Epidermal melanocyte (primary cell): ENCODE results near the gene OPCML.

Experiments
- DNase-seq: peaks from one replicate; pipeline ENCODE4 v3.0.0; 2011; ENCODE audit warnings: low spot score; ENCODE audit not compliant: insufficient read length

OPCML gene

GRCh38 chr11:133136376-133136775 lies 395.9 kb downstream of the OPCML start:
- DNase-seq: no peak

DNA sequence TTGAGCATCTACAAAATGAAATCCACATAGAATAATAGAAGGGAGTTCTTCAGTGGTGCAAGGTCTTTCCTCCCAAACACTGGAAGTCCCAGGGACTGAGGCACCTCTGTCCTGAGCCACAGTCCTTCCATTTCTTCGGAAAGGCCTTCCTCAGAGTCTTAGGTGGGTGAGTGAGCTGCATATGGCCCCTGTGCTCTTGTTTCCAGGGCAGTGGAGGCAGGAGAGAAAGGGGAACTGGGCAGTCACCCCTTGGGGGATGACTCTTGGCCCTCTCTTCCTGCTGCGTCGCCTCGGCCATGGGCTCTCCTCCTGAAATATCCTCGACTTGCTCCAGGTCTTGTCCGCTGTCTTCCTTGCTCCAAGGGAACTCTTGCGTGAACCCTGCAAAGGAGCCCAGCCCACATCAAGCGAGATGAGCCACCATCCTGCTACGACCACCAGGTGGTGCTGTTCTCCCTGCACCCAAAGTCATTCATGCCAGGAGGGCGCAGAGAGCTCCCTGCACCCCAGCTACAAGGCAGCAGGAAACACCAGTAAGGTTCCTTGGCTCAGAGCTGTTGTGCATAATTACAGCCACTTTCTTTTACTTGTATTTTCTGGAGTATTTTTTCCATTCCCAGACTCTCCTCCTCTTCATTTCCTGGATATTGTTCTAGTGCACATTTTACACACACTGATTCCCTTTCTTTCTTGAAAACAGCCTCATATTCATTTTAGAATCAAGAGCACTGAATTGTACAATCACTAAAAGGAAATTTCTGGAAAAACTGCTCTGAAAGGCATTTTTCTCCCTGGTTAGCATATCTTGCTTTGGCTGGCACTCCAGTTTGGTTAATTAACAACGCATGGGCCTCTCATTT lies 397.8 kb downstream of the OPCML start:
- no peak for DNase-seq

- no peak for DNase-seq
Observed at GRCh38 chr11:133133606-133134005, 398.7 kb downstream of the OPCML start.

- DNase-seq: no peak
Observed at GRCh38 chr11:133133050-133133449, 399.3 kb downstream of the OPCML start.

DNA sequence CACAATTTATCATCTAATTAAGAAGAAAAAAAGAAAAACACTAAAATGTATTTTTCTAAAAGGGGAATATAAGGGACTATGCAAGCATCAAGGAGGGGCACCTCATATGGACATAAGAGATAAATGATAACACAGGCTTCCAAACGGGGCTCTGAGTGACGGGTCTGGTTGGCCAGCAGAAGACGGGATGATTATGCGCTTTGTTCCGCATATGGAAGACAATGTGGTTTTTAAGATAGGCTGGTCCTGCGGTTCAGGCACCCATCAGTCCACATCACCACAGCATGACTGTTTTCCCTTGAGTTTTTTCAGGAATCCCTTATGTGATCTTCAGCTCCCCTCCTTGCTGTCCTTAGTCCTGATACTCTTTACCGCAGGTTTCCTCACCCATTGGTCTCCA lies 404.6 kb downstream of the OPCML start:
- DNase-seq: no peak

GRCh38 chr11:133123796-133124195 lies 408.5 kb downstream of the OPCML start:
- no peak for DNase-seq

- DNase-seq: no peak
Observed at GRCh38 chr11:133123366-133123765, 408.9 kb downstream of the OPCML start.

- DNase-seq: no peak
Observed at GRCh38 chr11:133122256-133122655, 410.0 kb downstream of the OPCML start.

DNA sequence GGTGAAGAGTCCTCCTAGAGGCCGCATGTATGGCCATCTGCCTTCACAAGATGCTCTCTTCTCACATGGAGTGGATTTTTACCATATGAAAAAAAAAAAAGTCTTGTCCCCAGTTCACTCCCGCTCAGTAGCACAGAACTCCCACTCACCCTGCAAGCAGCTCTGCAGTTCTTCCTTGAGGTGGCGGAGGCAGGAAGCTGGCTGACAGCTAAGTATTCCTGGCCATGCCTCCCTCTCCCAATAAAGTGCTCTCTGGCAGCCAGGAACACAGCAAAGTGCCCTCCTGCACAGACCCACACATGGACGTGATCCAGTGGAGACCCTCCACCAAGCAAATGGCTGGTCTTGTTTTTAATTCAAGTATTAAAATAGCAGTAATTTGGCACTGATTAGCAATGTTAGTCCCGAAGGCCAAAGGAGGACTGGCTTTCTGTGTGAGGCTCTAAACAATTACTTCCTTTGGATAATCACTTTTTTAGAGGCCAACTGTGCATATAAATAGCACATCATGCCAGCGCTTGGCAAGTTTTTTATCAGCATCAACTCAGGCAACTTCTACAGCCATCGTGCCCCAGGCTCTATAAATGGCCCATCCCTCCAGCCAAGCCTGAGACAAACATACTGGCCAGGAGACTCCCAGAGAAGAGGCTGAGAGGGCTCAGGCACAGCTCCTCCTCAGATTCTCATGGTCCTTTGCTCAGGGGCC lies 413.6 kb downstream of the OPCML start:
- no peak for DNase-seq

- no peak for DNase-seq
Observed at GRCh38 chr11:133115099-133115498, 417.2 kb downstream of the OPCML start.

- no peak for DNase-seq
Observed at GRCh38 chr11:133107763-133108162, 424.5 kb downstream of the OPCML start.

GRCh38 chr11:133107136-133107535 lies 425.2 kb downstream of the OPCML start:
- no peak for DNase-seq

GRCh38 chr11:133106417-133106816 lies 425.9 kb downstream of the OPCML start:
- no peak for DNase-seq

GRCh38 chr11:133104009-133104744 lies 428.1 kb downstream of the OPCML start:
- DNase-seq: no peak

DNA sequence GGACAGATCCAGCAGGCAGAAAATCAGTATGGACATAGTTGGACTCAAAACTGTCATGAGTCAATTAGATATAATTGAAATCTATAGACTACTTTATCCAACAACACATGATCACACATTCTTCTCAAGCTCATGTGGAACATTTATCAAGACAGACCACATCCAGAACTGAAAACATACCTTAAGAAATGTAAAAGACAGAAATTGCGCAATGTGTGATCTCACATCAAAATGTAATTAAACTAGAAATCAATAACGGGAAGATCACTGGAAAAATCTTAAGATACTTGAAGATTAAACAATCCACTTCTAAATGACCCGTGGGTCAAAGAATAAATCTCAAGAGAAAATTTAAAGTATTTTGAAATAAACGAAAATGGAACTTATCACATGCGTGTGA lies 435.3 kb downstream of the OPCML start:
- no peak for DNase-seq

- DNase-seq: no peak
Observed at GRCh38 chr11:133086518-133086917, 445.8 kb downstream of the OPCML start.

DNA sequence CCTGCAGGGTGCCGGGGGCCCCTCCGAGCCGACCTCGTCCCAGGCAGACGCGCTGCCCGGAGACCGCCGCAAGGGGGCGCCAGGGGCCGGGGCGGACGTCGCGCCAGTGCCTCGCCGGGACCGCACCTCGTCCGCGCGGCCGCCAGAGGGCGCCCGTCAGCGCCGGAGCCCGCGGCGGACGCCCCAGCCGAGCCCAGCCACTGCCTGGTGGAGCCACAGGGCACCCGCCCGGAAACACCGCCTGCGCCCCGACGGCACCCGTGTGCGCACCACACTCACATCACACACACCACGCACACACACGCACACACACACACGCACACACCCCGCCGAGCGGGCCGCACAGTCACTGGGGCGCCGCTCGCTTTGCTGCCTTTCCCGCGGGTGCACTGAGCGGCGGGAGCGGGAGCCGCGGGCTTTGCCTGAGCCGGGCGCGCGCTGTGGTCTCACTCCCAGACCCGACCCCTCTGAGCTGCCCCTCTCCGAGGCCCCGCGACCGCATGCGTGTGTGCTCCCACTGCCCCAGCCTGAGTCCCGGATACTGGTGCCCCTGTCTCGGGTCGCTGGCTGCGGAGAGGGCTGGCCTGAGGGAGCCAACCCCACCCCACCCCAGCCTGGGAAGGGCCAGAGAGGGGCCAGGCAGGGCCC lies 449.3 kb downstream of the OPCML start:
- no peak for DNase-seq

- DNase-seq: no peak
Observed at GRCh38 chr11:133082453-133082781, 449.9 kb downstream of the OPCML start.

GRCh38 chr11:133081730-133082452 lies 450.4 kb downstream of the OPCML start:
- DNase-seq: no peak

GRCh38 chr11:133081020-133081419 lies 451.3 kb downstream of the OPCML start:
- DNase-seq: no peak
